ENCODE results near the gene SPACDR. TPM values are rescaled to one million over a fixed set of nuclear protein-coding genes. Genes with fewer than 3 reads are reported as not detected.
"Not testable (repeated sequence)": the region's sequence is repeated elsewhere in the genome, so short reads cannot be mapped to it uniquely, and the experiment has no call there.

SPACDR gene
- total RNA-seq, 1 experiment from 2014 or later: 1.5 TPM

- CTCF ChIA-PET: interaction anchor here (0.6 kb wide), 1 partner anchor 68 kb away, joined by 4 read pairs; no protein-coding TSS in a partner anchor
- intact Hi-C loops (cut with micrococcal nuclease; ENCODE audit: unreplicated experiment); ATAC-seq; DNase-seq (ENCODE audit: low read depth, low spot score); H3K4me1 ChIP-seq (ENCODE audit: control insufficient read depth, insufficient read depth, low read length); H3K36me3 ChIP-seq (ENCODE audit: control insufficient read depth, insufficient read depth, low read length); H3K27me3 ChIP-seq (ENCODE audit: control insufficient read depth, insufficient read depth, low read length); H3K27ac ChIP-seq (ENCODE audit: low read length); BruUV-seq (replicated peaks); H3K9me3 ChIP-seq (ENCODE audit: control insufficient read depth, insufficient read depth, low read depth, low read length); in situ Hi-C loops (cut with HindIII; ENCODE audit: low pct_unique_long_range_greater_than_20kb, low sequenced_read_pairs); H3K4me3 ChIP-seq (ENCODE audit: low read depth in 2 of 2, low read length in 2 of 2): not testable (repeated sequence)
- POLR2A ChIA-PET: interaction anchor here (0.6 kb wide), 1 partner anchor 408 kb away, joined by 3 read pairs; no protein-coding TSS in a partner anchor
Observed at GRCh38 chr7:100453854-100454253, 10.2 kb downstream of the SPACDR start.

- no peaks in the 10 kb centered on the region for H3K4me1 ChIP-seq (ENCODE audit: control insufficient read depth, insufficient read depth, low read length)
- H3K9me3 ChIP-seq (ENCODE audit: control insufficient read depth, insufficient read depth, low read depth, low read length): no peaks in the 10 kb centered on the region
- no peaks in the 10 kb centered on the region for H3K27me3 ChIP-seq (ENCODE audit: control insufficient read depth, insufficient read depth, low read length)
- DNase-seq (ENCODE audit: low read depth, low spot score): no peak
- in situ Hi-C loops (cut with HindIII; ENCODE audit: low pct_unique_long_range_greater_than_20kb, low sequenced_read_pairs) (no loop called here), intact Hi-C loops (cut with micrococcal nuclease; ENCODE audit: unreplicated experiment) (no loop called here)
- H3K27ac ChIP-seq (ENCODE audit: low read length): no peak overlapping the region
- no peak overlapping the region for H3K4me3 ChIP-seq (ENCODE audit: low read depth in 2 of 2, low read length in 2 of 2)
- BruUV-seq (replicated peaks): no TSS peak
- H3K36me3 ChIP-seq (ENCODE audit: control insufficient read depth, insufficient read depth, low read length): no peaks in the 10 kb centered on the region
- ChIA-PET POLR2A (no interaction called here), CTCF (no interaction called here)
- TF ChIP-seq SIN3A (IDR thresholded peaks at IDR 0.05; ENCODE audit: borderline replicate concordance, insufficient read depth, low read depth, low read length) (no peak), POLR2AphosphoS5 (IDR thresholded peaks at IDR 0.05; ENCODE audit: low read depth, low read length) (no peak), TCF7L2 (IDR thresholded peaks at IDR 0.05; ENCODE audit: low read depth, low read length) (no peak), CTCF (IDR thresholded peaks at IDR 0.05) (no peak)
- TF ChIP-seq, protein P1, sequence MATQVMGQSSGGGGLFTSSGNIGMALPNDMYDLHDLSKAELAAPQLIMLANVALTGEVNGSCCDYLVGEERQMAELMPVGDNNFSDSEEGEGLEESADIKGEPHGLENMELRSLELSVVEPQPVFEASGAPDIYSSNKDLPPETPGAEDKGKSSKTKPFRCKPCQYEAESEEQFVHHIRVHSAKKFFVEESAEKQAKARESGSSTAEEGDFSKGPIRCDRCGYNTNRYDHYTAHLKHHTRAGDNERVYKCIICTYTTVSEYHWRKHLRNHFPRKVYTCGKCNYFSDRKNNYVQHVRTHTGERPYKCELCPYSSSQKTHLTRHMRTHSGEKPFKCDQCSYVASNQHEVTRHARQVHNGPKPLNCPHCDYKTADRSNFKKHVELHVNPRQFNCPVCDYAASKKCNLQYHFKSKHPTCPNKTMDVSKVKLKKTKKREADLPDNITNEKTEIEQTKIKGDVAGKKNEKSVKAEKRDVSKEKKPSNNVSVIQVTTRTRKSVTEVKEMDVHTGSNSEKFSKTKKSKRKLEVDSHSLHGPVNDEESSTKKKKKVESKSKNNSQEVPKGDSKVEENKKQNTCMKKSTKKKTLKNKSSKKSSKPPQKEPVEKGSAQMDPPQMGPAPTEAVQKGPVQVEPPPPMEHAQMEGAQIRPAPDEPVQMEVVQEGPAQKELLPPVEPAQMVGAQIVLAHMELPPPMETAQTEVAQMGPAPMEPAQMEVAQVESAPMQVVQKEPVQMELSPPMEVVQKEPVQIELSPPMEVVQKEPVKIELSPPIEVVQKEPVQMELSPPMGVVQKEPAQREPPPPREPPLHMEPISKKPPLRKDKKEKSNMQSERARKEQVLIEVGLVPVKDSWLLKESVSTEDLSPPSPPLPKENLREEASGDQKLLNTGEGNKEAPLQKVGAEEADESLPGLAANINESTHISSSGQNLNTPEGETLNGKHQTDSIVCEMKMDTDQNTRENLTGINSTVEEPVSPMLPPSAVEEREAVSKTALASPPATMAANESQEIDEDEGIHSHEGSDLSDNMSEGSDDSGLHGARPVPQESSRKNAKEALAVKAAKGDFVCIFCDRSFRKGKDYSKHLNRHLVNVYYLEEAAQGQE (IDR thresholded peaks at IDR 0.05; ENCODE audit: insufficient read depth in 1 of 2, low read depth in 2 of 2, low read length in 1 of 2): no peak
- no peak for ATAC-seq
Observed at GRCh38 chr7:100452513-100452912, 11.5 kb downstream of the SPACDR start.

DNA sequence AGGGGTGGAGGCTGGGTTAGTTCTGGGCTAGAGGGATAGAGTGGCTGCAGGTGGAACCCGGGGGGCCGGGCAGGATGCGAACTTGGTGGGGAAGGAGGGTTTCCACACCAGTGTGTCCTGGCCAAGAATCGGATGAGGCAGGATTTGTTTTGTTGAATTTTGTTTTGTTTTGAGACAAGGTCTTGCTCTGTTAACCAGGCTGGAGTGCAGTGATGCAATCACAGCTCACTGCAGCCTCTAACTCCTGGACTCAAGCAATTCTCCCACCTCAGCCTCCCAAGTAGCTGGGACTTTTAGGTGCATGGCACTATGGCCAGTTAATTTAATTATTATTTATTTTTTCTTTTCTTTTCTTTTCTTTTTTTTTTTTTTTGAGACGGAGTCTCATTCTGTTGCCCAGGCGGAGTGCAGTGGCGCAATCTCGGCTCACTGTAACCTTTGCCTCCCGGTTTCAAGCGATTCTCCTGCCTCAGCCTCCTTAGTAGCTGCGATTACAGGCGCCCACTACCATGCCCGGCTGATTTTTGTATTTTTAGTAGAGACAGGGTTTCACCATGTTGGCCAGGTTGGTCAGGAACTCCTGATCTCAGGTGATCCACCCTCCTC is 14.8 kb downstream of the SPACDR start:
- DNase-seq (ENCODE audit: low read depth, low spot score) (no peak), ATAC-seq (no peak)
- Histone ChIP-seq H3K36me3 (ENCODE audit: control insufficient read depth, insufficient read depth, low read length) (no peaks in the 10 kb centered on the region), H3K27me3 (ENCODE audit: control insufficient read depth, insufficient read depth, low read length) (no peaks in the 10 kb centered on the region), H3K27ac (ENCODE audit: low read length) (no peak overlapping the region), H3K9me3 (ENCODE audit: control insufficient read depth, insufficient read depth, low read depth, low read length) (no peaks in the 10 kb centered on the region), H3K4me3 (ENCODE audit: low read depth in 2 of 2, low read length in 2 of 2) (no peak overlapping the region), H3K4me1 (ENCODE audit: control insufficient read depth, insufficient read depth, low read length) (no peaks in the 10 kb centered on the region)
- intact Hi-C loops (cut with micrococcal nuclease; ENCODE audit: unreplicated experiment) (no loop called here), in situ Hi-C loops (cut with HindIII; ENCODE audit: low pct_unique_long_range_greater_than_20kb, low sequenced_read_pairs) (no loop called here)
- TF ChIP-seq CTCF (IDR thresholded peaks at IDR 0.05): no peak
- TF ChIP-seq SIN3A (IDR thresholded peaks at IDR 0.05; ENCODE audit: borderline replicate concordance, insufficient read depth, low read depth, low read length): no peak
- TF ChIP-seq POLR2AphosphoS5 (IDR thresholded peaks at IDR 0.05; ENCODE audit: low read depth, low read length): no peak
- no peak for TF ChIP-seq TCF7L2 (IDR thresholded peaks at IDR 0.05; ENCODE audit: low read depth, low read length)
- TF ChIP-seq, protein P1 (IDR thresholded peaks at IDR 0.05; ENCODE audit: insufficient read depth in 1 of 2, low read depth in 2 of 2, low read length in 1 of 2): no peak
- POLR2A ChIA-PET: no interaction called here
- CTCF ChIA-PET: interaction anchor here (0.7 kb wide), 1 partner anchor 41 kb away, joined by 3 read pairs; no protein-coding TSS in a partner anchor
- BruUV-seq (replicated peaks): no TSS peak

Measured in Panc1 (cell line).